ENCODE results near the gene ST8SIA6.
"Not testable (repeated sequence)": the region's sequence is repeated elsewhere in the genome, so short reads cannot be mapped to it uniquely, and the experiment has no call there.

Gene ST8SIA6

GRCh38 chr10:17340144-17340829 is 114.1 kb downstream of the ST8SIA6 start:
- DNase-seq: no peak

GRCh38 chr10:17335065-17335464 is 119.3 kb downstream of the ST8SIA6 start:
- DNase-seq: no peak

- DNase-seq: no peak
Measured at GRCh38 chr10:17330501-17330900, 123.9 kb downstream of the ST8SIA6 start.

GRCh38 chr10:17326377-17326776 is 128.0 kb downstream of the ST8SIA6 start:
- no peak for DNase-seq

GRCh38 chr10:17321957-17322356 is 132.4 kb downstream of the ST8SIA6 start:
- DNase-seq: not testable (repeated sequence)

GRCh38 chr10:17316488-17317170 is 137.8 kb downstream of the ST8SIA6 start:
- no peak for DNase-seq

- DNase-seq: no peak
Measured at GRCh38 chr10:17309435-17309834, 145.0 kb downstream of the ST8SIA6 start.

GRCh38 chr10:17307123-17307522 is 147.3 kb downstream of the ST8SIA6 start:
- DNase-seq: no peak

GRCh38 chr10:17292375-17292774 is 162.0 kb downstream of the ST8SIA6 start:
- no peak for DNase-seq

GRCh38 chr10:17290226-17290625 is 164.2 kb downstream of the ST8SIA6 start:
- peak; percentile 17 for DNase-seq

GRCh38 chr10:17289763-17290162 is 164.6 kb downstream of the ST8SIA6 start:
- DNase-seq: no peak

- DNase-seq: no peak
Measured at GRCh38 chr10:17286562-17287550, 167.5 kb downstream of the ST8SIA6 start.

- no peak for DNase-seq
Measured at GRCh38 chr10:17282311-17282710, 172.1 kb downstream of the ST8SIA6 start.

- DNase-seq: no peak
Measured at GRCh38 chr10:17278607-17279240, 175.7 kb downstream of the ST8SIA6 start.

GRCh38 chr10:17276756-17277424 is 177.5 kb downstream of the ST8SIA6 start:
- no peak for DNase-seq

GRCh38 chr10:17273403-17273802 is 181.0 kb downstream of the ST8SIA6 start:
- DNase-seq: no peak

- DNase-seq: no peak
Measured at GRCh38 chr10:17272648-17273047, 181.7 kb downstream of the ST8SIA6 start.
